ENCODE measurements around the gene IFIT1.
A peak's percentile ranks its signal among the peaks of the same experiment; 100 is the strongest.
"Not testable (repeated sequence)": the region's sequence is repeated elsewhere in the genome, so short reads cannot be mapped to it uniquely, and the experiment has no call there.

IFIT1 gene

DNA sequence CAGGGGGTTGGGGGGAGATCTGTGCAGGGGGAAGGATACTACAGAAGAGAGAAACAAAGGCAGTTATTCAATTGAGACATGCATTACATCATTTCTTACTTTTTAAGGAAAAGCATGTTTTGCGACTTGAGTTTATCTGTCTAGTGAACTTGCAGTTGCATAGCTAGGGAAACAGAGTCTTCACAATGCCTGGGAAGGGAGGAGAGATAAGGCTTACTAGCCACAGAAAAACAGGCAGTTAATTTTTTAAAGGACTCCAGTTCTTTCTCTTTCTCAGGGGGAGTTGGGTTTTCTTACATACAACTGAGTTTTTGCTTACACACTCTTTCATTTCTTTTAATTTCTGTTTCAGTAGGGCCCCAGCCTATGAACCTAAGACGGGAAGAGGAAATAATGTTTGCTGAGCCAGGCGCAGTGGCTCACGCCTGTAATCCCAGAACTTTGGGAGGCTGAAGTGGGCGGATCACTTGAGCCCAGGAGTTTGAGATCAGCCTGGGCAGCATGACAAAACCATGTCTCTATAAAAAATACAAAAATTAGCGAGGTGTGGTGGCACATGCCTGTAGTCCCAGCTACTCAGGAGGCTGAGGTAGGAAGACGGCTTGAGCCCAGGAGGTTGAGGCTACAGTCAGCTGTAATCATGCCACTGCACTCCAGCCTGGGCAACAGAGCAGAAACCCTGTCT lies 41.6 kb upstream of the IFIT1 start:
- not testable (repeated sequence) for H3K27me3 ChIP-seq (ENCODE audit: control insufficient read depth in 5 of 5, insufficient read depth in 4 of 5, low read length in 5 of 5); H3K9me3 ChIP-seq (ENCODE audit: control insufficient read depth in 5 of 5, low read length in 5 of 5); H3K36me3 ChIP-seq (ENCODE audit: control insufficient read depth in 5 of 5, insufficient read depth in 5 of 5, low read length in 5 of 5)
- H3K4me3 ChIP-seq (ENCODE audit: low read depth in 1 of 5, low read length in 5 of 5) = peak overlapping the region in 3 of 5 donors; percentile 19 to 44 (median 36)
- peaks cover 24 to 66% (median 57%) of the 10 kb centered on the region in 5 donors for H3K4me1 ChIP-seq (ENCODE audit: control insufficient read depth in 5 of 5, insufficient read depth in 5 of 5, low read length in 5 of 5)
- H3K9ac ChIP-seq (ENCODE audit: low read length in 5 of 5) = peak overlapping the region in 1 of 5 donors; percentile 74
- peak overlapping the region; percentile 97 for H3K27ac ChIP-seq (ENCODE audit: low read depth, low read length)

DNA sequence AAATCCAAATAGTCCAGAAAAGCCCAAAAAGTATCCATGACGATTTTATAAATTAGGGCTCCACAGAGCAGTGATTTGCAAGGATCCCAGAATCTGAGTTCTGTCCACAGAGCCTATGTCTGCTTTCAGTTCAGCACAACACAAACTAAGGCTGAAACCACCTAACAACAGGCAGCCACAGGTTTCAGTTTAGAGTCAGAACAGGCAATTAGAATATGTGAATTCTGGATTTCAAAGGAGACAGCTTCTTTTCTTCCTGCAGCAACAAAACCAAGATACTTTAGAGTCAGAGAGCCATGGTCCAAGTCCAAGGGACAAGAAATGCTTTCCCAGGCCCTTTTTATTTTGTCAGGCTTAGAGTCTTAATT lies 41.0 kb upstream of the IFIT1 start:
- Histone ChIP-seq H3K4me3 (ENCODE audit: low read depth in 1 of 5, low read length in 5 of 5) (peak overlapping the region in 2 of 5 donors; percentile 19 to 36), H3K4me1 (ENCODE audit: control insufficient read depth in 5 of 5, insufficient read depth in 5 of 5, low read length in 5 of 5) (peaks cover 23 to 60% (median 52%) of the 10 kb centered on the region in 5 donors), H3K9ac (ENCODE audit: low read length in 5 of 5) (peak overlapping the region in 4 of 5 donors; percentile 48 to 74 (median 58))

DNA sequence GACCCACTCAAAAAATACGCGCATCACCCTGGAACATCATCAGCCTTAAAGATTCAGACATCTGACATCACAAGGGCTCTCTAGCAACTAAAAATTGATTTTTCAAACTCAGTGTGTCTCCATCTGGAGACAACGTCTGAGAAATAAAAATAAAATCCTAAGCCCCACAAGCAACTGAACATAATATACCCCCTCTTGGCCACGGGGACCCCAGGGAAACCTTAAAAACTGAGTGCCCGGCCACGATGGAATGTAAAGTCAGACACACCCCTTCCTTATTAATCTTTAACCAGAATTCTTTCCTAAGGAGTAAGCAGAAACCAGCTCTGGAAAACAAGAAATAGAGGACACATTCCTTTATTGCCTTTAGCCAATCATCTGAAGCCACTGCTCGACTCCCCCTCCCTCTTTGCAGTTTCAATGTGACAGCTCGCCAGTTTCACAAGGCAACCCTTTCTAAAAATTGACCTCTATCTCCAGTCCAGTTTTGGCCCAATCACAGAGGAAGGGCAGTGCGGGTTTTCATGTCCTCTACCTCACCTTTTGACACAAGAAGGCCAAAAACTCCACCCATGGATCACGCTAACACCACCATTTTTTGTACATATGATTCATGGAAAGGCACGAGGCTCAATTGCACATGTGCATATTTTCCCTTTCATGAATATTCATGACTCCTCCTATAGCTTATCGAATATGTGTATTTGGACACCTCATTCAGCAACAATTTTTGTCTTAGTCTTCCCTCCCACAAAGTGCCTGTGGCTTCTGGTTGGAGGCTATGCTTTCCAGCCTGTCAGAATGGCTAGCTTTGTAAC lies 40.4 kb upstream of the IFIT1 start:
- Histone ChIP-seq H3K36me3 (ENCODE audit: control insufficient read depth in 5 of 5, insufficient read depth in 5 of 5, low read length in 5 of 5) (no peaks in the 10 kb centered on the region), H3K9me3 (ENCODE audit: control insufficient read depth in 5 of 5, low read length in 5 of 5) (no peaks in the 10 kb centered on the region), H3K27me3 (ENCODE audit: control insufficient read depth in 5 of 5, insufficient read depth in 4 of 5, low read length in 5 of 5) (no peaks in the 10 kb centered on the region), H3K27ac (ENCODE audit: low read depth, low read length) (peak overlapping the region; percentile 97), H3K9ac (ENCODE audit: low read length in 5 of 5) (peak overlapping the region in 4 of 5 donors; percentile 48 to 74 (median 58)), H3K4me3 (ENCODE audit: low read depth in 1 of 5, low read length in 5 of 5) (no peak overlapping the region), H3K4me1 (ENCODE audit: control insufficient read depth in 5 of 5, insufficient read depth in 5 of 5, low read length in 5 of 5) (peaks cover 20 to 56% (median 46%) of the 10 kb centered on the region in 5 donors)

More for the DNA sequence above, 41.0 kb upstream of the IFIT1 start:
- Histone ChIP-seq H3K27me3 (ENCODE audit: control insufficient read depth in 5 of 5, insufficient read depth in 4 of 5, low read length in 5 of 5) (no peaks in the 10 kb centered on the region), H3K27ac (ENCODE audit: low read depth, low read length) (peak overlapping the region; percentile 97), H3K9me3 (ENCODE audit: control insufficient read depth in 5 of 5, low read length in 5 of 5) (no peaks in the 10 kb centered on the region), H3K36me3 (ENCODE audit: control insufficient read depth in 5 of 5, insufficient read depth in 5 of 5, low read length in 5 of 5) (no peaks in the 10 kb centered on the region)

DNA sequence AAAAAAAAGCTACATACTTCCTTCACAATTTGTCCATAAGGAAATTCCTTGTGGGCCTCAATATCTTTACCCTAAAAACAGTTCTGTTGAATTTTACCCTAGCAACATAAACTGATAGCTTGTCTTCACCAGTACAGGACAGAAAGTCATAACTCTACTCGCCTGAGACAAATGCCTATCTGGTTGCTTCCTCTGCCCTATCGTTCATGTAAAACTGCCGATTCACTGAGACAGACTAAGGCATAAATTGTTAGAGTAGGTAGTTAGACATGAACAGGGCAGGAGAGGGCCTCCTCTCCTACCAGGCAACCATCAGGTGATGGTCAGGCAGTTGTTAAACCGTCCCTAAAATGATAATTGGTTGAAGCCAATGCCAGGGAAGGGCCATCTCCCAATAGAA lies 39.6 kb upstream of the IFIT1 start:
- no peaks in the 10 kb centered on the region for H3K27me3 ChIP-seq (ENCODE audit: control insufficient read depth in 5 of 5, insufficient read depth in 4 of 5, low read length in 5 of 5)
- H3K9ac ChIP-seq (ENCODE audit: low read length in 5 of 5) = no peak overlapping the region
- H3K4me3 ChIP-seq (ENCODE audit: low read depth in 1 of 5, low read length in 5 of 5) = no peak overlapping the region
- no peaks in the 10 kb centered on the region for H3K9me3 ChIP-seq (ENCODE audit: control insufficient read depth in 5 of 5, low read length in 5 of 5)
- peak overlapping the region; percentile 97 for H3K27ac ChIP-seq (ENCODE audit: low read depth, low read length)
- peaks cover 17 to 50% (median 38%) of the 10 kb centered on the region in 5 donors for H3K4me1 ChIP-seq (ENCODE audit: control insufficient read depth in 5 of 5, insufficient read depth in 5 of 5, low read length in 5 of 5)
- no peaks in the 10 kb centered on the region for H3K36me3 ChIP-seq (ENCODE audit: control insufficient read depth in 5 of 5, insufficient read depth in 5 of 5, low read length in 5 of 5)

DNA sequence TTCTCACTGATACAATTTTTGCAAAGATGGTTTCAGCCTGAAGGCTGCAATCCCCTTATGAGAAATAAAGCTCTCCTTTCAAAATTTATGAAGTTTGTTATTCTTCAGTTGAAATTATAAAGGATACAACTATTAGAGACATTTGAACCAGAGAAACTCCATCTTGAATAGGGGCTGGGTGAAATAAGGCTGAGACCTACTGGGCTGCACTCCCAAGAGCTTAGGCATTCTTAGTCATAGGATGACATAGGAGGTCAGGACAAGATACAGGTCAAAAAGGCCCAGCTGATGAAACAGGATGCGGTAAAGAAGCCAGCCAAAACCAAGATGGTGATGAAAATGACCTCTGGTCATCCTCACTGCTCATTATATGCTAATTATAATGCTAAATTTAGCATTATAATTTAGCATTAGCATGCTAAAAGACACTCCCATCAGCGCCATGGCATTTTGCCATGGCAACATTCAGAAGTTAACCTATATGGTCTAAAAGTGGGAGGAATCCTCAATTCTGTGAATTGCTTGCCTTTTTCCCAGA lies 37.0 kb upstream of the IFIT1 start:
- Histone ChIP-seq H3K4me1 (ENCODE audit: control insufficient read depth in 5 of 5, insufficient read depth in 5 of 5, low read length in 5 of 5) (peaks cover 10 to 24% (median 20%) of the 10 kb centered on the region in 5 donors), H3K36me3 (ENCODE audit: control insufficient read depth in 5 of 5, insufficient read depth in 5 of 5, low read length in 5 of 5) (no peaks in the 10 kb centered on the region), H3K4me3 (ENCODE audit: low read depth in 1 of 5, low read length in 5 of 5) (no peak overlapping the region), H3K9ac (ENCODE audit: low read length in 5 of 5) (no peak overlapping the region), H3K27me3 (ENCODE audit: control insufficient read depth in 5 of 5, insufficient read depth in 4 of 5, low read length in 5 of 5) (no peaks in the 10 kb centered on the region), H3K9me3 (ENCODE audit: control insufficient read depth in 5 of 5, low read length in 5 of 5) (no peaks in the 10 kb centered on the region), H3K27ac (ENCODE audit: low read depth, low read length) (no peak overlapping the region)

DNA sequence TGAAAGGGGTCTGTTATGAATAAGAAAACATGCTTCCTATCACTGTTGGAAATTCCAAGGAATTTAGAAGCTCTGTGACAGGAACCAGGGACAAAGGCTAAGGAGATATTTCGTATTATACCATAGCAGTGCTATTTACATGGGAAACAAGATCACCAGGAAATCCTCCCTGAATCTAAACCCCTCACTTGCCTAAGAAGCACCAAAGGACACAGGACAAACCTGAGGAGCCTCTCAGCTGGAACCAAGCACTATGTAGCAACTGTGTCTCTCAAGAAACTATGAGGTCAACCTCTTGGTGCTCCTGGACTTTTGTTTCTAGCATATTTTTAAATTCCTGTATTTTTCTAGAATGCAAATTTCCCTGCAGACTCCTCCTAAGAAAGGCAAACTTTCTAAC lies 35.3 kb upstream of the IFIT1 start:
- peaks cover 3 to 7% (median 4%) of the 10 kb centered on the region in 5 donors for H3K4me1 ChIP-seq (ENCODE audit: control insufficient read depth in 5 of 5, insufficient read depth in 5 of 5, low read length in 5 of 5)
- no peak overlapping the region for H3K27ac ChIP-seq (ENCODE audit: low read depth, low read length)
- no peak overlapping the region for H3K9ac ChIP-seq (ENCODE audit: low read length in 5 of 5)
- no peaks in the 10 kb centered on the region for H3K36me3 ChIP-seq (ENCODE audit: control insufficient read depth in 5 of 5, insufficient read depth in 5 of 5, low read length in 5 of 5)
- no peaks in the 10 kb centered on the region for H3K27me3 ChIP-seq (ENCODE audit: control insufficient read depth in 5 of 5, insufficient read depth in 4 of 5, low read length in 5 of 5)
- H3K4me3 ChIP-seq (ENCODE audit: low read depth in 1 of 5, low read length in 5 of 5) = no peak overlapping the region
- no peaks in the 10 kb centered on the region for H3K9me3 ChIP-seq (ENCODE audit: control insufficient read depth in 5 of 5, low read length in 5 of 5)

DNA sequence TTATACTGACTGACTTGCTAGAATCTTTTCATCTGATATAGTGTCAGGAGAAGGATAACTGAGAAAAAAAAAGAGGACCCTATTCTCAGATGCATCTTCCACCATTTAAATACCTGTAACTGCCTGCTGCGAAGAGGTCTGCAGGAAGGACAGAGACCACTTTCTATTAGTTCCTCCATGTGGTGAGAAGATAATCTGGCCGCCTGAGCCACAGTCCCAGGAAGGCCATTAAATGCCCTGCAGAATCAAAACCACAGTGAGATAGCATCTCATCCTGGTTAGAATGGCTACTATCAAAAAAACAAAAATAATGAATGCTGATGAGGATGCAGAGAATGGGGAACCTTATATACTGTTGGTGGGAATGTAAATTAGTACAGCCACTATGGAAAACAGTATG lies 34.4 kb upstream of the IFIT1 start:
- no peak overlapping the region for H3K9ac ChIP-seq (ENCODE audit: low read length in 5 of 5)
- H3K4me3 ChIP-seq (ENCODE audit: low read depth in 1 of 5, low read length in 5 of 5) = no peak overlapping the region
- H3K4me1 ChIP-seq (ENCODE audit: control insufficient read depth in 5 of 5, insufficient read depth in 5 of 5, low read length in 5 of 5) = peaks cover 0 to 4% (median 0%) of the 10 kb centered on the region in 5 donors
- no peaks in the 10 kb centered on the region for H3K27me3 ChIP-seq (ENCODE audit: control insufficient read depth in 5 of 5, insufficient read depth in 4 of 5, low read length in 5 of 5)
- no peaks in the 10 kb centered on the region for H3K9me3 ChIP-seq (ENCODE audit: control insufficient read depth in 5 of 5, low read length in 5 of 5)
- H3K27ac ChIP-seq (ENCODE audit: low read depth, low read length) = no peak overlapping the region
- H3K36me3 ChIP-seq (ENCODE audit: control insufficient read depth in 5 of 5, insufficient read depth in 5 of 5, low read length in 5 of 5) = no peaks in the 10 kb centered on the region

DNA sequence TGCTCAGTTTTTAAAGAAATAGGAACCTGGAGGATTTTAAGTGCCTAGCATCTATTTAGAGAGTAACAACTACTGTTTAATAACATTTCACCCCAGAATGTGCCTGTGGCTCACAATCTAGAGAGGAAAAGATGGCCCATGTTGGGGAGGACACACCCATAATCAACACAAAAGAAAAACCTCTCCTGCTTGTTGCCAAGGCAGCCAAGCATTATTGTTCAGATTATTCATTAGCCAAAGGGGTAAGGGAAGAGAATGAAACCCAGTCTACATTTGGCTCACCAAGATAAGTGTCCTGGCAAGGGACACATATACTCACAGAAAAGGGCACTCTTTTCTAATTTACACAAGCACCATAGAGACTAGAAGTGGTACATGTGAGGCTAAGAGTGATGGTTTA lies 32.3 kb upstream of the IFIT1 start:
- no peak overlapping the region for H3K9ac ChIP-seq (ENCODE audit: low read length in 5 of 5)
- H3K4me1 ChIP-seq (ENCODE audit: control insufficient read depth in 5 of 5, insufficient read depth in 5 of 5, low read length in 5 of 5) = peaks cover 0 to 4% (median 0%) of the 10 kb centered on the region in 5 donors
- H3K9me3 ChIP-seq (ENCODE audit: control insufficient read depth in 5 of 5, low read length in 5 of 5) = no peaks in the 10 kb centered on the region
- no peaks in the 10 kb centered on the region for H3K36me3 ChIP-seq (ENCODE audit: control insufficient read depth in 5 of 5, insufficient read depth in 5 of 5, low read length in 5 of 5)
- no peaks in the 10 kb centered on the region for H3K27me3 ChIP-seq (ENCODE audit: control insufficient read depth in 5 of 5, insufficient read depth in 4 of 5, low read length in 5 of 5)
- no peak overlapping the region for H3K4me3 ChIP-seq (ENCODE audit: low read depth in 1 of 5, low read length in 5 of 5)
- H3K27ac ChIP-seq (ENCODE audit: low read depth, low read length) = no peak overlapping the region

DNA sequence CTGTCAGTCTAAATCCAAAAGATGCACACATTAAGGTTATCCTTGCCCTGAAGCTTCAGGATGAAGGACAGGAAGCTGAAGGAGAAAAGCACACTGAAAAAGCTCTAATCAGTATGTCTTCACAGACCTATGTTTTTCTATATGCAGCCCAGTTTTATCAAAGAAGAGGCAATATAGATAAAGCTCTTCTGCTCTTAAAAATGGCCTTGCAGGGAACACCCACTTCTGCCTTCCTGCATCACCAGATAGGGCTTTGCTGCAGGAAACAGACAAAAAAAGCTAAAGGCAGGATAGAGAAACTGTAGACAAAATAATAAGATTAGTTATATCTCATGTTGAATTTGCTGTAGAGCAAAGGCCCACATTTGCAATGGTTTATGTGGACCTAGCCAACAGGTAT lies 29.5 kb upstream of the IFIT1 start:
- H3K9ac ChIP-seq (ENCODE audit: low read length in 5 of 5) = no peak overlapping the region
- H3K36me3 ChIP-seq (ENCODE audit: control insufficient read depth in 5 of 5, insufficient read depth in 5 of 5, low read length in 5 of 5) = no peaks in the 10 kb centered on the region
- no peaks in the 10 kb centered on the region for H3K9me3 ChIP-seq (ENCODE audit: control insufficient read depth in 5 of 5, low read length in 5 of 5)
- no peak overlapping the region for H3K27ac ChIP-seq (ENCODE audit: low read depth, low read length)
- H3K4me1 ChIP-seq (ENCODE audit: control insufficient read depth in 5 of 5, insufficient read depth in 5 of 5, low read length in 5 of 5) = peaks cover 2 to 11% (median 7%) of the 10 kb centered on the region in 5 donors
- H3K27me3 ChIP-seq (ENCODE audit: control insufficient read depth in 5 of 5, insufficient read depth in 4 of 5, low read length in 5 of 5) = no peaks in the 10 kb centered on the region
- no peak overlapping the region for H3K4me3 ChIP-seq (ENCODE audit: low read depth in 1 of 5, low read length in 5 of 5)
